NCI-H345 treated with DMSO at 0.1 percent for 48 hours (cell line): Measurements from ENCODE around the gene ARHGAP22.

Experiments used
- DNase-seq: peaks from one replicate; lab custom pipeline; 2025; ENCODE audit not compliant: unreplicated experiment; lab: John Stamatoyannopoulos, UW

Gene ARHGAP22

GRCh38 chr10:48454302-48455054 is 150.4 kb downstream of the ARHGAP22 start:
- DNase-seq: no peak

- DNase-seq: no peak
Measured at GRCh38 chr10:48453451-48454301, 151.2 kb downstream of the ARHGAP22 start.

- DNase-seq: no peak
Measured at GRCh38 chr10:48452879-48453412, 151.9 kb downstream of the ARHGAP22 start.

GRCh38 chr10:48451969-48452878 is 152.6 kb downstream of the ARHGAP22 start:
- DNase-seq: no peak

GRCh38 chr10:48450741-48451466 is 154.0 kb downstream of the ARHGAP22 start:
- no peak for DNase-seq

GRCh38 chr10:48450233-48450740 is 154.6 kb downstream of the ARHGAP22 start:
- DNase-seq: no peak

GRCh38 chr10:48449501-48450232 is 155.2 kb downstream of the ARHGAP22 start:
- DNase-seq: no peak

- DNase-seq: no peak
Measured at GRCh38 chr10:48448796-48449195, 156.1 kb downstream of the ARHGAP22 start.

- no peak for DNase-seq
Measured at GRCh38 chr10:48447356-48448215, 157.3 kb downstream of the ARHGAP22 start.

GRCh38 chr10:48446785-48447184 is 158.1 kb downstream of the ARHGAP22 start:
- DNase-seq: no peak

- DNase-seq: no peak
Measured at GRCh38 chr10:48445932-48446331, 158.9 kb downstream of the ARHGAP22 start.

GRCh38 chr10:48444861-48445841 is 159.7 kb downstream of the ARHGAP22 start:
- peak; percentile 61 for DNase-seq

- peak; percentile 70 for DNase-seq
Measured at GRCh38 chr10:48444266-48444665, 160.6 kb downstream of the ARHGAP22 start.

GRCh38 chr10:48442809-48443177 is 162.1 kb downstream of the ARHGAP22 start:
- no peak for DNase-seq

- no peak for DNase-seq
Measured at GRCh38 chr10:48442090-48442808, 162.6 kb downstream of the ARHGAP22 start.

- DNase-seq: no peak
Measured at GRCh38 chr10:48440771-48441170, 164.1 kb downstream of the ARHGAP22 start.
